HG03354 (cell line): ENCODE results near the gene C3.
"Not testable (repeated sequence)": the region's sequence is repeated elsewhere in the genome, so short reads cannot be mapped to it uniquely, and the experiment has no call there.

Experiments
- ATAC-seq: cut with Tn5 transposase; IDR thresholded peaks from one replicate; pipeline ENCODE4 v1.9.1; 2021; ENCODE audit warnings: mild to moderate bottlenecking; ENCODE audit not compliant: unreplicated experiment, poor library complexity, severe bottlenecking

C3 gene

GRCh38 chr19:6748543-6748942 lies 28.1 kb upstream of the C3 start:
- not testable (repeated sequence) for ATAC-seq

GRCh38 chr19:6745965-6746364 lies 25.5 kb upstream of the C3 start:
- ATAC-seq: no peak

- ATAC-seq: no peak
These were observed 24.2 kb upstream of the C3 start for GRCh38 chr19:6744381-6745301.

GRCh38 chr19:6743714-6744380 lies 23.4 kb upstream of the C3 start:
- ATAC-seq: no peak

- no peak for ATAC-seq
These were observed 22.6 kb upstream of the C3 start for GRCh38 chr19:6743066-6743465.

GRCh38 chr19:6740589-6741343 lies 20.3 kb upstream of the C3 start:
- no peak for ATAC-seq

GRCh38 chr19:6739883-6740588 lies 19.6 kb upstream of the C3 start:
- no peak for ATAC-seq

GRCh38 chr19:6739390-6739882 lies 19.0 kb upstream of the C3 start, which contains the start of gene TRIP10:
Gene TRIP10, plus strand, starts transcription at chr19:6739680. Its CDS starts 82 bp downstream, at chr19:6739762.
- ATAC-seq: no peak

GRCh38 chr19:6738787-6739389 lies 18.4 kb upstream of the C3 start:
- no peak for ATAC-seq

- no peak for ATAC-seq
These were observed 17.7 kb upstream of the C3 start for GRCh38 chr19:6737873-6738786.

- ATAC-seq: peak; percentile 64
These were observed 16.9 kb upstream of the C3 start, which contains the start of gene GPR108 for GRCh38 chr19:6737284-6737872. Gene GPR108, minus strand, starts transcription at chr19:6737580. Its CDS starts 4 bp downstream, at chr19:6737576.

- ATAC-seq: no peak
These were observed 16.4 kb upstream of the C3 start for GRCh38 chr19:6736917-6737283.

GRCh38 chr19:6736169-6736916 lies 15.9 kb upstream of the C3 start:
- ATAC-seq: no peak

GRCh38 chr19:6735181-6735911 lies 14.9 kb upstream of the C3 start:
- no peak for ATAC-seq

- no peak for ATAC-seq
These were observed 13.7 kb upstream of the C3 start for GRCh38 chr19:6734096-6734696.
